KMS-11 (cell line): Measurements from ENCODE around the gene FZD4.
"Not testable (repeated sequence)": the region's sequence is repeated elsewhere in the genome, so short reads cannot be mapped to it uniquely, and the experiment has no call there.

Experiments
- H2AFZ ChIP-seq: fragments of 200-600 bp; sonication (generic); 2 replicates; pipeline ENCODE4 v1.6.1; 2016; ENCODE audit warnings: antibody characterized with exemption, mixed run types, low read depth
- H3K27ac ChIP-seq: fragments of 200-600 bp; sonication (generic); 2 replicates; pipeline ENCODE4 v1.6.1; 2016; ENCODE audit warnings: mild to moderate bottlenecking, mixed run types
- H3K27me3 ChIP-seq: fragments of 200-600 bp; sonication (generic); 2 replicates; pipeline ENCODE4 v1.6.1; 2017; ENCODE audit warnings: mild to moderate bottlenecking, low read depth, mixed run types, moderate library complexity; ENCODE audit not compliant: insufficient read depth
- H3K36me3 ChIP-seq: fragments of 200-600 bp; sonication (generic); 2 replicates; pipeline ENCODE4 v1.6.1; 2017; ENCODE audit warnings: mild to moderate bottlenecking, mixed run types; ENCODE audit not compliant: insufficient read depth
- H3K4me1 ChIP-seq: fragments of 200-600 bp; sonication (generic); 2 replicates; pipeline ENCODE4 v1.6.1; 2016; ENCODE audit warnings: mild to moderate bottlenecking, low read depth, mixed run types; ENCODE audit not compliant: poor library complexity, severe bottlenecking
- H3K4me2 ChIP-seq: fragments of 200-600 bp; sonication (generic); 2 replicates; pipeline ENCODE4 v1.7.0; 2016; ENCODE audit warnings: mild to moderate bottlenecking, mixed run types
- H3K4me3 ChIP-seq: fragments of 200-600 bp; sonication (generic); IDR thresholded peaks from 2 replicates; pipeline ENCODE4 v1.6.1; 2017; ENCODE audit warnings: low read depth, low read length, mixed read lengths; ENCODE audit not compliant: insufficient read depth
- H3K79me2 ChIP-seq: fragments of 200-600 bp; sonication (generic); 2 replicates; pipeline ENCODE4 v1.6.1; 2016; ENCODE audit warnings: low read depth, mixed run types; ENCODE audit not compliant: insufficient read depth
- H3K9ac ChIP-seq: fragments of 200-600 bp; sonication (generic); 2 replicates; pipeline ENCODE4 v1.6.1; 2016; ENCODE audit warnings: mild to moderate bottlenecking, mixed run types
- H4K20me1 ChIP-seq: fragments of 200-600 bp; sonication (generic); 2 replicates; pipeline ENCODE4 v1.6.1; 2016; ENCODE audit warnings: mild to moderate bottlenecking, mixed run types; ENCODE audit not compliant: insufficient read depth
- CTCF ChIP-seq: fragments of 200-600 bp; sonication (generic); conservative IDR thresholded peaks from 2 replicates; pipeline ENCODE4 v1.6.1; 2017; ENCODE audit warnings: low read depth, mild to moderate bottlenecking, antibody characterized with exemption, low read length, moderate library complexity, mixed read lengths

Gene FZD4

GRCh38 chr11:86940122-86940777 is 14.9 kb downstream of the FZD4 start:
- H3K9ac ChIP-seq = no peak overlapping the region
- H4K20me1 ChIP-seq = no peaks in the 10 kb centered on the region
- no peaks in the 10 kb centered on the region for H3K36me3 ChIP-seq
- no peaks in the 10 kb centered on the region for H3K27me3 ChIP-seq
- no peaks in the 10 kb centered on the region for H3K4me1 ChIP-seq
- H3K4me3 ChIP-seq = no peak overlapping the region
- no peaks in the 10 kb centered on the region for H3K79me2 ChIP-seq
- no peak overlapping the region; the same call in 1 of the 2 replicates for H2AFZ ChIP-seq
- H3K27ac ChIP-seq = no peak overlapping the region
- no peak overlapping the region for H3K4me2 ChIP-seq
- no peak for TF ChIP-seq CTCF

GRCh38 chr11:86938900-86939880 is 16.0 kb downstream of the FZD4 start:
- TF ChIP-seq CTCF = peak; percentile 87
- no peak overlapping the region for H3K9ac ChIP-seq
- no peak overlapping the region for H2AFZ ChIP-seq
- H3K4me3 ChIP-seq = no peak overlapping the region
- no peak overlapping the region for H3K27ac ChIP-seq
- H4K20me1 ChIP-seq = no peaks in the 10 kb centered on the region
- H3K27me3 ChIP-seq = no peaks in the 10 kb centered on the region
- no peaks in the 10 kb centered on the region for H3K4me1 ChIP-seq
- no peaks in the 10 kb centered on the region for H3K36me3 ChIP-seq
- no peak overlapping the region for H3K4me2 ChIP-seq
- H3K79me2 ChIP-seq = no peaks in the 10 kb centered on the region

GRCh38 chr11:86938203-86938899 is 16.8 kb downstream of the FZD4 start:
- no peaks in the 10 kb centered on the region for H4K20me1 ChIP-seq
- no peak overlapping the region for H2AFZ ChIP-seq
- H3K4me1 ChIP-seq = no peaks in the 10 kb centered on the region
- H3K4me2 ChIP-seq = no peak overlapping the region
- no peak for TF ChIP-seq CTCF
- no peak overlapping the region for H3K4me3 ChIP-seq
- H3K27me3 ChIP-seq = no peaks in the 10 kb centered on the region
- no peaks in the 10 kb centered on the region for H3K36me3 ChIP-seq
- H3K79me2 ChIP-seq = no peaks in the 10 kb centered on the region
- no peak overlapping the region for H3K27ac ChIP-seq
- H3K9ac ChIP-seq = no peak overlapping the region

- not testable (repeated sequence) for H4K20me1 ChIP-seq, H3K27ac ChIP-seq, H3K27me3 ChIP-seq, H3K4me1 ChIP-seq, H3K9ac ChIP-seq, H3K4me3 ChIP-seq, H3K4me2 ChIP-seq, H3K79me2 ChIP-seq, H2AFZ ChIP-seq, H3K36me3 ChIP-seq
Observed at GRCh38 chr11:86937193-86937806, 17.9 kb downstream of the FZD4 start.
